Ecto neural progenitor cell (in vitro differentiated cells): Measurements from ENCODE around the gene KCNN3.
"Not testable (repeated sequence)": the region's sequence is repeated elsewhere in the genome, so short reads cannot be mapped to it uniquely, and the experiment has no call there.

Experiments
- DNase-seq: peaks from one replicate; pipeline ENCODE4 v3.0.0-alpha.2; 2018; ENCODE audit warnings: low spot score

The KCNN3 gene

GRCh38 chr1:154870115-154870571 is at the start of gene KCNN3:
Gene KCNN3, minus strand, starts transcription at chr1:154870281. Its CDS starts 317 bp downstream, at chr1:154869964.
- peak; percentile 96 for DNase-seq

- DNase-seq: no peak
These were observed 43.2 kb upstream of the KCNN3 start for GRCh38 chr1:154913273-154913672.

GRCh38 chr1:154912755-154913154 is 42.7 kb upstream of the KCNN3 start:
- DNase-seq: no peak

GRCh38 chr1:154911691-154912550 is 41.8 kb upstream of the KCNN3 start:
- DNase-seq: no peak

GRCh38 chr1:154910851-154911250 is 40.8 kb upstream of the KCNN3 start:
- no peak for DNase-seq

- DNase-seq: no peak
These were observed 38.9 kb upstream of the KCNN3 start for GRCh38 chr1:154908937-154909336.

- not testable (repeated sequence) for DNase-seq
These were observed 38.0 kb upstream of the KCNN3 start for GRCh38 chr1:154908129-154908528.

- DNase-seq: no peak
These were observed 36.6 kb upstream of the KCNN3 start for GRCh38 chr1:154906621-154907081.

- DNase-seq: no peak
These were observed 33.0 kb upstream of the KCNN3 start for GRCh38 chr1:154902938-154903566.

- no peak for DNase-seq
These were observed 31.5 kb upstream of the KCNN3 start for GRCh38 chr1:154901591-154901990.

- no peak for DNase-seq
These were observed 29.0 kb upstream of the KCNN3 start for GRCh38 chr1:154899041-154899440.

- DNase-seq: no peak
These were observed 26.7 kb upstream of the KCNN3 start for GRCh38 chr1:154896771-154897286.

GRCh38 chr1:154895798-154896197 is 25.7 kb upstream of the KCNN3 start:
- no peak for DNase-seq

GRCh38 chr1:154891452-154891851 is 21.4 kb upstream of the KCNN3 start:
- no peak for DNase-seq

- DNase-seq: no peak
These were observed 18.7 kb upstream of the KCNN3 start for GRCh38 chr1:154888757-154889156.

- DNase-seq: no peak
These were observed 16.4 kb upstream of the KCNN3 start for GRCh38 chr1:154886281-154887015.

- no peak for DNase-seq
These were observed 15.0 kb upstream of the KCNN3 start for GRCh38 chr1:154884869-154885701.

GRCh38 chr1:154883919-154884868 is 14.1 kb upstream of the KCNN3 start:
- no peak for DNase-seq

- no peak for DNase-seq
These were observed 11.9 kb upstream of the KCNN3 start for GRCh38 chr1:154881820-154882535.

- DNase-seq: no peak
These were observed 10.6 kb upstream of the KCNN3 start for GRCh38 chr1:154880671-154881070.
